Prostate gland (tissue), 2 donors: ENCODE measurements around the gene ZC2HC1C. TPM values are rescaled to one million over a fixed set of nuclear protein-coding genes. Genes with fewer than 3 reads are reported as not detected.

Source experiments
- DNase-seq: peaks from one replicate; pipeline ENCODE4 v3.0.0-alpha.2; 2019; ENCODE audit warnings: low spot score
- H3K27ac ChIP-seq, 2 donors: fragments of 200-600 bp; sonication (generic); 2 replicates each; pipeline ENCODE4 v1.5.1; 2017 to 2019
- H3K27me3 ChIP-seq: fragments of 200-600 bp; sonication (generic); replicated peaks from 2 replicates; pipeline ENCODE4 v1.5.1; 2019; ENCODE audit not compliant: insufficient read depth
- H3K36me3 ChIP-seq, 2 donors: fragments of 200-600 bp; sonication (generic); 1 replicate in 1 of 2; 2 replicates in 1 of 2; pipeline versions ENCODE4 v1.5.1 to v1.8.1; 2017 to 2019
- H3K4me1 ChIP-seq: fragments of 200-600 bp; sonication (generic); replicated peaks from 2 replicates; pipeline ENCODE4 v1.5.1; 2019
- H3K4me3 ChIP-seq, 2 donors: fragments of 200-600 bp; sonication (generic); 2 replicates each; pipeline ENCODE4 v1.5.1; 2017 to 2019
- H3K9me3 ChIP-seq: fragments of 200-600 bp; sonication (generic); 2 replicates; pipeline ENCODE4 v1.5.1; 2017
- CTCF ChIP-seq, 4 experiments: fragments of 200-600 bp in 2 of 4; fragments of 450-650 bp in 2 of 4; sonication (generic) in 2 of 4; IDR thresholded peaks; 1 replicate in 3 of 4; 2 replicates in 1 of 4; pipeline ENCODE4 v1.5.1; 2016 to 2019; ENCODE audit warnings: antibody characterized with exemption in 4 of 4, mild to moderate bottlenecking in 2 of 4, moderate library complexity in 2 of 4
- POLR2A ChIP-seq: fragments of 450-650 bp; IDR thresholded peaks from one replicate; pipeline ENCODE4 v1.6.1; 2016; ENCODE audit warnings: antibody characterized with exemption, mild to moderate bottlenecking
- POLR2AphosphoS5 ChIP-seq: sonication (generic); formaldehyde crosslinking; IDR thresholded peaks from one replicate; pipeline ENCODE4 v1.6.1; 2017; ENCODE audit warnings: antibody characterized with exemption
- WGBS: methylation state at CpG from one replicate; pipeline ENCODE4 v1.1.5; 2018; 5-methylcytosine and 5-hydroxymethylcytosine counted together
- intact Hi-C: fragments of 100-400 bp; cut with DNase I; formaldehyde crosslinking; loops from one replicate; pipeline ENCODE4 v1.14.2; 2022
- total RNA-seq, 2 donors: library from RNA; depleted of rRNA; stranded (reverse); fragments of >200 nt; gene quantifications; one replicate each; pipeline ENCODE4 v1.1.0, GENCODE V29; 2016

The ZC2HC1C gene
- total RNA-seq, 2 donors from 2014 or later, result 1.8 to 19.4 TPM

GRCh38 chr14:75025876-75026275, 43.6 kb upstream of the ZC2HC1C start:
- H3K4me3 ChIP-seq, result no peak overlapping the region
- no peak overlapping the region for H3K27ac ChIP-seq
- H3K4me1 ChIP-seq, result no peaks in the 10 kb centered on the region
- peaks cover 0 to 2% of the 10 kb centered on the region in 2 donors for H3K36me3 ChIP-seq
- intact Hi-C loops, result no loop called here
- WGBS, result 94% methylated on average over 2 of the region's 2 CpGs
- H3K27me3 ChIP-seq, result no peaks in the 10 kb centered on the region
- TF ChIP-seq POLR2AphosphoS5 (no peak), POLR2A (no peak), CTCF (IDR thresholded peaks at IDR 0.05) (no peak)
- DNase-seq, result no peak
- no peaks in the 10 kb centered on the region for H3K9me3 ChIP-seq

- no peak overlapping the region for H3K27ac ChIP-seq
- H3K9me3 ChIP-seq, result no peaks in the 10 kb centered on the region
- TF ChIP-seq POLR2AphosphoS5 (no peak), POLR2A (no peak), CTCF (IDR thresholded peaks at IDR 0.05) (no peak)
- intact Hi-C loops, result no loop called here
- H3K4me3 ChIP-seq, result no peak overlapping the region
- no peak for DNase-seq
- WGBS, result 0% methylated on average over 1 of the region's 1 CpG
- no peaks in the 10 kb centered on the region for H3K36me3 ChIP-seq
- no peaks in the 10 kb centered on the region for H3K4me1 ChIP-seq
- no peaks in the 10 kb centered on the region for H3K27me3 ChIP-seq
Observed at GRCh38 chr14:75030147-75030546, 39.3 kb upstream of the ZC2HC1C start.

- intact Hi-C loops, result no loop called here
- H3K4me3 ChIP-seq, result no peak overlapping the region
- H3K4me1 ChIP-seq, result no peaks in the 10 kb centered on the region
- 89% methylated on average over 2 of the region's 2 CpGs for WGBS
- no peak overlapping the region for H3K27ac ChIP-seq
- no peaks in the 10 kb centered on the region for H3K9me3 ChIP-seq
- no peak for DNase-seq
- TF ChIP-seq POLR2AphosphoS5 (no peak), CTCF (IDR thresholded peaks at IDR 0.05) (no peak), POLR2A (no peak)
- H3K27me3 ChIP-seq, result no peaks in the 10 kb centered on the region
- H3K36me3 ChIP-seq, result no peaks in the 10 kb centered on the region
Observed at GRCh38 chr14:75032939-75033338, 36.5 kb upstream of the ZC2HC1C start.

DNA sequence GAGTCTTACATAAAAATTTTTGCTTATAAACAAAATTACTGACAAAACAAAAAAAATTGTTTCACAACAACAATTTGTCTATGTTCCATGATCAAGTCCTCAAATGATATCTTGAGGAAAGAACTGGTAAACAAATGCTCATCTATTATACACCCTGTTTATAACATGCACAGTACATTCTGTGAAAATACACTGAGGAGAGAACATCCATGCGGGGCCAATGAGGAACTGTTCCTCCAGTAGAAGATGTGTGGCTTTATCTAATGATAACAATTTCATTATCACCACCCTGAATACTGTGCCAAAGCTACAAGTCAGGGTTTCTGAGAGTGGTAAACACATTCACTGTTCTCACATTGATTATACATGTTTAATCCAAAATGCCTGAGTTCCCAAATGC, 28.9 kb upstream of the ZC2HC1C start:
- Histone ChIP-seq H3K4me1 (no peaks in the 10 kb centered on the region), H3K36me3 (no peaks in the 10 kb centered on the region), H3K27ac (no peak overlapping the region), H3K27me3 (no peaks in the 10 kb centered on the region), H3K4me3 (no peak overlapping the region), H3K9me3 (no peaks in the 10 kb centered on the region)
- TF ChIP-seq POLR2AphosphoS5 (no peak), POLR2A (no peak), CTCF (IDR thresholded peaks at IDR 0.05) (no peak)
- 41% methylated on average over 1 of the region's 1 CpG for WGBS
- no peak for DNase-seq
- intact Hi-C loops, result no loop called here

GRCh38 chr14:75040959-75041358, 28.5 kb upstream of the ZC2HC1C start:
- intact Hi-C loops, result no loop called here

More at GRCh38 chr14:75040959-75041358, 28.5 kb upstream of the ZC2HC1C start:
- H3K27me3 ChIP-seq, result no peaks in the 10 kb centered on the region
- no peaks in the 10 kb centered on the region for H3K9me3 ChIP-seq
- WGBS, result 97% methylated on average over 2 of the region's 2 CpGs
- no peak overlapping the region for H3K27ac ChIP-seq
- no peaks in the 10 kb centered on the region for H3K36me3 ChIP-seq
- TF ChIP-seq CTCF (IDR thresholded peaks at IDR 0.05) (no peak), POLR2AphosphoS5 (no peak), POLR2A (no peak)
- no peaks in the 10 kb centered on the region for H3K4me1 ChIP-seq
- H3K4me3 ChIP-seq, result no peak overlapping the region
- DNase-seq, result no peak
